Stomach (tissue), 4 donors: ENCODE results near the gene TMED3.

ENCODE experiments used
- CTCF ChIP-seq, 7 experiments: fragments of 450-650 bp in 4 of 7; fragments of 200-600 bp in 3 of 7; sonication (generic) in 3 of 7; IDR thresholded peaks; one replicate each; pipeline ENCODE4 v1.5.1; 2016 to 2019; ENCODE audit warnings: antibody characterized with exemption in 7 of 7, control low read depth in 2 of 7, mild to moderate bottlenecking in 1 of 7
- EP300 ChIP-seq: sonication (generic); formaldehyde crosslinking; IDR thresholded peaks from one replicate; pipeline ENCODE4 v1.6.1; 2017; ENCODE audit warnings: antibody characterized with exemption
- POLR2A ChIP-seq, 4 donors: fragments of 450-650 bp; IDR thresholded peaks; one replicate each; pipeline ENCODE4 v1.6.1; 2016; ENCODE audit warnings: antibody characterized with exemption in 4 of 4, control low read depth in 2 of 4, mild to moderate bottlenecking in 1 of 4, moderate library complexity in 1 of 4

GRCh38 chr15:79366691-79367090 lies 55.8 kb downstream of the TMED3 start:
- TF ChIP-seq EP300 (no peak), CTCF (IDR thresholded peaks at IDR 0.05) (no peak), POLR2A (IDR thresholded peaks at IDR 0.05) (no peak)
